ENCODE data around the gene STK25. TPM values are rescaled to one million over a fixed set of nuclear protein-coding genes. Genes with fewer than 3 reads are reported as not detected.

STK25 gene
- total RNA-seq, 1 experiment from 2014 or later: 201 TPM

- no peaks in the 10 kb centered on the region for H3K4me1 ChIP-seq (replicated peaks; ENCODE audit: insufficient read depth)
- intact Hi-C loops (cut with micrococcal nuclease; ENCODE audit: unreplicated experiment): no loop called here
- H2AFZ ChIP-seq: no peak overlapping the region
- no peak for TF ChIP-seq EZH2 (IDR thresholded peaks at IDR 0.05; ENCODE audit: low read depth)
- no peak for TF ChIP-seq CTCF (conservative IDR thresholded peaks at IDR 0.05)
- POLR2A ChIA-PET (ENCODE audit: unreplicated experiment): no interaction called here
- no peaks in the 10 kb centered on the region for H3F3A ChIP-seq (ENCODE audit: insufficient read depth, low read depth)
- no peak overlapping the region for H3K4me3 ChIP-seq
- no peaks in the 10 kb centered on the region for H3K9me2 ChIP-seq (ENCODE audit: insufficient read depth)
- H3K79me2 ChIP-seq (ENCODE audit: low read depth): no peaks in the 10 kb centered on the region
- CTCF ChIA-PET: interaction anchor here (0.6 kb wide), 1 partner anchor 65 kb away, joined by 3 read pairs; no protein-coding TSS in a partner anchor
- no peak for DNase-seq
- H3K4me2 ChIP-seq: no peak overlapping the region
- BruUV-seq (replicated peaks): no TSS peak
- no peaks in the 10 kb centered on the region for H4K20me1 ChIP-seq (ENCODE audit: insufficient read depth)
- H3K27me3 ChIP-seq (ENCODE audit: insufficient read depth, low read depth): no peaks in the 10 kb centered on the region
- no peaks in the 10 kb centered on the region for H3K36me3 ChIP-seq (ENCODE audit: low read depth)
- no peak overlapping the region for H3K27ac ChIP-seq
- no peaks in the 10 kb centered on the region for H3K9me3 ChIP-seq (ENCODE audit: insufficient read depth, low read depth)
These were observed 26.0 kb downstream of the STK25 start for GRCh38 chr2:241482126-241482955.

GRCh38 chr2:241481687-241482086 is 26.7 kb downstream of the STK25 start:
- CTCF ChIA-PET: no interaction called here
- POLR2A ChIA-PET (ENCODE audit: unreplicated experiment): no interaction called here

More at GRCh38 chr2:241481687-241482086, 26.7 kb downstream of the STK25 start:
- H3K36me3 ChIP-seq (ENCODE audit: low read depth): no peaks in the 10 kb centered on the region
- no peaks in the 10 kb centered on the region for H3K9me3 ChIP-seq (ENCODE audit: insufficient read depth, low read depth)
- H2AFZ ChIP-seq: no peak overlapping the region
- H3K27ac ChIP-seq: no peak overlapping the region
- H3F3A ChIP-seq (ENCODE audit: insufficient read depth, low read depth): no peaks in the 10 kb centered on the region
- H4K20me1 ChIP-seq (ENCODE audit: insufficient read depth): no peaks in the 10 kb centered on the region
- intact Hi-C loops (cut with micrococcal nuclease; ENCODE audit: unreplicated experiment): no loop called here
- DNase-seq: no peak
- no TSS peak for BruUV-seq (replicated peaks)
- no peaks in the 10 kb centered on the region for H3K9me2 ChIP-seq (ENCODE audit: insufficient read depth)
- no peak overlapping the region for H3K4me2 ChIP-seq
- H3K4me3 ChIP-seq: no peak overlapping the region
- no peaks in the 10 kb centered on the region for H3K4me1 ChIP-seq (replicated peaks; ENCODE audit: insufficient read depth)
- no peaks in the 10 kb centered on the region for H3K79me2 ChIP-seq (ENCODE audit: low read depth)
- H3K27me3 ChIP-seq (ENCODE audit: insufficient read depth, low read depth): no peaks in the 10 kb centered on the region
- TF ChIP-seq EZH2 (IDR thresholded peaks at IDR 0.05; ENCODE audit: low read depth): no peak
- no peak for TF ChIP-seq CTCF (conservative IDR thresholded peaks at IDR 0.05)
